Fibroblast of skin of left biceps (primary cell): ENCODE data around the gene TCERG1L.

ENCODE experiments used
- DNase-seq, 2 experiments: peaks; one replicate each; pipeline ENCODE4 v3.0.0-alpha.2; 2013; ENCODE audit warnings: low read depth in 2 of 2

Gene TCERG1L

DNA sequence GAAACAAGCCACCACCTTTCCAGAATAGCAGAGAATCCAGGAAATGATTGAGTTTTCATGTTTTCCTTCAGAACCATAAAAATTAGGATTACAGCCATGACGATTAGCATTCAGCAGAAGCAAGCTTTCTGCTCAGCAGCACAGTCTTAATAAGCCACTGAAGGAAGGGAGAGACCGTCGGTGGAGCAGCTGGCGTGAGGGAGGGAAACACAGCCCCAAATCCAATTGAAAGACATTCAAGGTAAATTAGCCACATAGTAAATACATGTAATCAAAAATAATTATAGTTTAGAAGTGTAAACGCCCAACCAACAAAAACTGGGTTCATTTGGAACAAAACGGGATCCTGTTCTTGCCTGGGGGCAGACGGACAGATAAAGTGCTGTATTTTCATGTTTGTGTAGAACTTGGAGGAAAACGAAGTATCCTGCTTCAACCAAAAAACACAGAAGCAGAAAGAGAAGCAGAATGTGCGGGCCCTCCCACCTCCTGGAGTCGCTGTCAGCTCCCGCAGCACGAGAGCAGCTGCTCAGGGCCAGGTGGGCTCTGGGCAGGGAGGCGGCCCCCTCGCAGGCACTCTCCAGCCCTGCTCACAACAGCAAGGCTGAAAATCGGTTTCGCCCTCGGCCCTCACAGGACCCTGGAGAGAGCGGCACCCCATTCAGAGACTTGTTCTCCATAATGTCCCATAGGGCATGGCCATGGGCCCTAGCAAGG lies 84.9 kb downstream of the TCERG1L start:
- no peak for DNase-seq

DNA sequence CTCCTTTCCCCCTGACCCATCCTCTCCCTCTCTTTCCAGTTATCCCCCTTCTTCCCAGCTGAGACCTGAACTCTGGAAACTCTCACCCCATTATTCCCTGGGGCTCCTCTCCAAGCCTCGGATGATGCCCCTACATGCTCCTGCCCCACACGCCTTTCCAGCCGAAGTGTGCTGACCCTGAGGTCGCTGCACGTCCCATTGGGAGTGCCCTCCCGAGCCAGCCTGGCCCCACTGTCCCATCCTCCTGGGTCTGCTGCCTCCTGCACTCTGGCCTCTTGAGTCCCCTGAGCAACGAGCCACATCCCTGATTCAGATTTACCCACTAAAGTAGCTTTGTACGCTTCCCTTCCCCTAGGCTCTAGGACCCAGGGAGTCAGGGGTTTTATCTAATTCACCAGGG lies 87.4 kb downstream of the TCERG1L start:
- DNase-seq = no peak

DNA sequence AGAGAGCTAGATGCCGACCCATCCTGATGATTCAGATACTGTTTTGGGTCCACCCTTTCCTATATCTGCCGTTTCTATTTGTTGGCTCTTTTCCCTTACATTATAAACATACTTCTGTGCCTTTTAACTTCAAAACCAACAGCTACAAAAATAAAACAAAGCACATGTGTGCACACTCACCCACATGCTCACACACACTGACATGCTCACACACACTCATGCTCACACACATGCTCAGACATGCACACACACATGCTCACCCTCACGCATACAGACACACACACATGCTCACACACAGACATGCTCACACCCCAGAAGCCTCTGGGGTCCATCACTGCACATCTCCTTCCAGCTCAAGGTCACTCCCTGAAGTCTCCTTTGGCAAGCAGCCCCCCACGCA lies 88.1 kb downstream of the TCERG1L start:
- no peak for DNase-seq

DNA sequence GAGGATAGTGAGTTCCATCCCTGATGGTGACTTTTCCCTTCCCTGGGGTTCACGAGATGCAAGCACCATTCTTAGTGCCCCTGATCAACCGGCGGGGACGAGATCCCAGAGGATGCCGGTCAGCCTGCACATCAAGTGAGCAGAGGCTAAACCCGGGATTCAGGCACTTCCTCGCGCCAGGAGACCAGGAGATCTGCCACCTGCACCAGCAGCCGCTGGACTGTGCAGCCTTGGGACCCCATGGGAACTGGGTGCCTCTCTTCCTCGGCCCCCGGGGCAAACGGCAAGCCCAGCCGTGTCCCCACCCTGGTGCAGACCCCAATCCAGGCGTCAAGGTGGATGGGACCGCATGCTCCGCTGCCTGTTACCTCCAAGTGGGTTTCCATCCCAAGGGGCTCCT lies 88.5 kb downstream of the TCERG1L start:
- DNase-seq = no peak

DNA sequence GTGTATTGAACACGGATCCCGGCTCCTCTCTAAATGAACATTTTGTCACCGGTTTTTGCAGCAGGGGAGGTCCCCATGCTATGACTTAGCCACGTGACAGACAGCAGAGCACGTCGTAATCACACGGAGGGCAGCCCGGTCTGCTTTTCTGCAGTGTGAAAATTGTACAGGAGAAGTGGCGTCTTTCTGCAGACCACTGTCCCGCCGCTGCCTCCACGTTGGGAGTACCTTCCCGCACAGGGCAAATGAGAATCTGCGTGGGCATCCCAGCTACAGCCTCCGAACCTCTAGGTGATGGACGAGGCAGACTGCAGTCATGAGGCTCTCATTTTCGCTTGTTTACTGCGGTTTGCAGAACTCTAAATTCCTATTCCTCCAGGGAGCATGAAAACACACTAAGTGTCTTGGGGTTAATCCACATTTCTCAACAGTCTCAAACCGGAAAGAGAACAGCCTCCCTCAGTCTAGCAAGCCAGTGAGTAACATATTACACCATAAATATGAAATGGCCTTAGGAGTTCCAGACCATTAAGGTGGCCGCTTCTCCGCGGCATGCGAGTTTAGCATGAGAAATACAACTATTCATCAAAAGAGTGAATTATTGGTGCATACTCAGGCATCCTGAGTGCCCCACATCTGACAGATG lies 89.8 kb downstream of the TCERG1L start:
- no peak for DNase-seq

DNA sequence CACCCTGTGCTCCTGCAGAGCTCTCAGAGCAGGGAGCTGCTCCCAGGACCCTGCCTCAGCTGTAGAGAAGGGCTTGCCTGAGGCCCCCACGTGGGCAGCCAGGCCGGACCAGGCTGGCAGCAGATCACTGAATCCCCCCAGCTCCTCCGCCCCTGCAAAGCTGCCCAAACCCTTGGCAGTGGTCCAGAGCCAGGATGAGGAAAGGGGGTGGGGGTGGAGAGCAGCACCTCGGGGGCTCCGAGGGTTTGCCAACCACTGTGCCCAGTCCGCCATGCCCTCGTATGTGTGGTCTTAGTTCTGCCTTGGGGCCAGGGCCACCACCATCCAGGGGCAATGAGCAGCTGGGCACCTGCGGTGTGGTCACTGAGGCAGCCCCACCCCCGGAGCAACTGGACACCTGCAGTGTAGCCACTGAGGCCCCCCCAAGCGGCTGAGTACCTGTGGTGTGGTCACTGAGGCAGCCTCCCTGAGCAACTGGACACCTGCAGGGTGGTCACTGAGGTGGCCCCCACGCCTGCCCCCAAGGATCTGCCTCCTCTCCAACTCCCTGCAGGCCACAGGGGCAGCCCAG lies 90.8 kb downstream of the TCERG1L start:
- no peak for DNase-seq

DNA sequence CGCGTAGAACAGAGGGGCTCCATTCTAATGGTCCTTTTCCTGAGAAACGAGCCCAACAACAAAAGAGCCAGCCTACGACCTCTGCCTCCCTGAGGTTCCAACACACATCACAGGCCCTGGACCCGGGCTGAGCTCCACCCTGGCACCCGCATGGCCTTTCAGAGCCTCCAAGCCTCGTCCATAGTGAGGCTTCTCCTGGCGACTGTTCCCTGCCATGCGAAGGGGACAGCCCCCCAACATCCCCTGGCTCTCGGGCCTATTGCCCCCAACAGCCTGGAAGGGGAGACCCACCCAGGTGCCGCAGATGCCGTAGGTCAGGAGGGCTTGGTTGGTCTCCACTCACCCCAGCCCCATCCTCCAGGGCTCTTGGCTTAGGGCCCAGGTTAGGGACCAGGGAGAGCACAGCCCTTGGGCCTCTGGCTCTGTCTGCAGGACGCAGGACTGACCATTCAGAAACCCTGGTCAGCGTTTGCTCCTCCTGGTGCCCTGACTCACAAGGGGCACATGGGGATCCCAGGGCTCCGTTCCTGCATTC lies 91.5 kb downstream of the TCERG1L start:
- DNase-seq = no peak

DNA sequence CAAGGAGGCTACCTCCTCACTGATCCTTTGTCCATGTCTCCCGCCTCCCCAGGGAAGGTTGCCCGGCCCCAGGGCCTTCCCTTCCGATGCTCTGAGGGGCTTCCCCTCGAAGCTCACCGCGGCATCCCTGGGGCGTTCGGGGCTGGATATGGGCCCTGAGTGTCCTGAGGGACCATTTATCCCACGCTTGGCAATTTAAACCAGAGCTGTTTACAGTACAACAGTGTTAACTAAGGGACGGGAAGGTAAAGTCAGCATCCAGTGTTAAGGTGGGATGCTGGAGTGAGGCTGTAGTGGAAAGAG lies 92.0 kb downstream of the TCERG1L start:
- DNase-seq = no peak

DNA sequence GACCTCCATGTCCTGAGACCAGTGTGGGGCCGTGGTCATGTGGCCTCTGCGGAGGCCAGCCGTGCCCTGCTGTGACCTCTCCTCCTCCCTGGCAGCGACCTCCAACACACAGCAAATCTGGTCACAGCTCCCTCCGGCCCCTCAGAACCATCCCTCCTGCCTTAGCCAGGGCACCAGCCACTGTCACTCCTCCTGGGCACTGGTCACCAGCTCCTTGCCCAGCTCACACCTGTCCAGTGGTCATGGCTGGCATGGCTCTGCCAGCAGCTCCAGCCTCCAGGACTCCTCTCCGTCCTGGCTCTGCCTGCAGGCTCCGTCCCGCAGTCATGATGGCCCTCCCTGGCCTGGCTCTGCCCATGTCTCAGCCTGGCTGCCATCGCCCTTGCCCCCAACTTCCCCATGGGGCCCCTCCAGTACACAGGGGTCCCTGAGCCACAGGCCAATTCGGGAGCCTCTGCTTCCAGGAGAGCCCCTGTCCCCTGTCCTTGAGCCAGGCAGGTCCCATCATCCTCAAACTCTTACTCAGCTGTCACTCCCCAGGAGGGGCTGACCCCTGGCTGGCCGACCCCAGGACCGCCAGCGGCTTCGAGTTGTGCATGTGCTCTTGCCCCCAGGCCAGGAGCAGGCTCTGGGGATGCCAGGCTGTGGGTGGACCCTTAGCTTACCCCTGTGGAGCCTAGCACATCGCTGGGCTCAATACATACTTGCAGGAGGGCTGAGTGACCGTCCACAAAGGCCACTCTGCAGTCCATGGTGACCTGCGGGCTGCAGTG lies 92.5 kb downstream of the TCERG1L start:
- DNase-seq = no peak

DNA sequence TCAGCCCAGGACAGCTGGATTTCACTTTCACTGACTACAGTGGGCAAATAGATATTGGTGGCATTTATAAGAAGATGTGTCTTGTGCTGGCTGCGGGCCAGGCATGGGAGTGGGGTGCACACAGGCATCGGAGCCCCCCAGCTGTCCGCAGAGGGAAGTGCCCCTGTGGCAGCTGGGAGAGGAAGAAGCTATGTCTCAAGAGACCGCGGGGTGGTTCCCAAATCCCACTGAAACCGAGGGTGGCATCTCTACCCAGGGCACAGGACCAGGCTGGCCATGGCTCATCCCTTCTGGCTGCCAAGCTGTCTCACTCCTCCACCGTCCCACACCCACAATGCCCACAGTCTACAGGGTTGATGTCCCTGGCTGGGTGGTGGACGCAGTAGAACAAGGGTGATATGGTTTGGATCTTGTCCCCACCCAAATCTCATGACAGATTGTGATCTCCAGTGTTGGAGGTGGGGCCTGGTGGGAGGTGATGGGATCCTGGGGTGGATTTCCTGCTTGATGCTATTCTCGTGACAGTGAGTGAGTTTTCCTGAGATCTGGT lies 94.8 kb downstream of the TCERG1L start:
- DNase-seq = no peak

DNA sequence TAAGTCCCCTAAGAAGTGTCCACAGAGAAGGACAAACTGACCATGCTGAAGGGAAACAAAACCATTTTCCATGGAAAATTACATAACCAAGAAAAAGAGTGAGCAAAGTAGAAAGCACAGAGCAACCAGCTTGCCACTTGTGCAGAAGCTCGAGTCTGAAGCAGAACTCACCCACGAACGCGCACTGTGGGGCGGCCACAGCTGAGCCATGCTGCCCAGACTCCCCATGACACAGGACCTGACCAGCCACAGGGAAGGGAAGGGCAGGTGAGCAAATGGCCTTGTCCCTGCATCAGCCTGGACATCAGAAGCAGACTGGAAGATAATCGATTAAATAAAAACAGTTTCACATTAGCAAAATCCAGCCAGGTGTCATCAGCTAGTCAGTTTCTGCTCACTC lies 95.7 kb downstream of the TCERG1L start:
- DNase-seq = no peak

DNA sequence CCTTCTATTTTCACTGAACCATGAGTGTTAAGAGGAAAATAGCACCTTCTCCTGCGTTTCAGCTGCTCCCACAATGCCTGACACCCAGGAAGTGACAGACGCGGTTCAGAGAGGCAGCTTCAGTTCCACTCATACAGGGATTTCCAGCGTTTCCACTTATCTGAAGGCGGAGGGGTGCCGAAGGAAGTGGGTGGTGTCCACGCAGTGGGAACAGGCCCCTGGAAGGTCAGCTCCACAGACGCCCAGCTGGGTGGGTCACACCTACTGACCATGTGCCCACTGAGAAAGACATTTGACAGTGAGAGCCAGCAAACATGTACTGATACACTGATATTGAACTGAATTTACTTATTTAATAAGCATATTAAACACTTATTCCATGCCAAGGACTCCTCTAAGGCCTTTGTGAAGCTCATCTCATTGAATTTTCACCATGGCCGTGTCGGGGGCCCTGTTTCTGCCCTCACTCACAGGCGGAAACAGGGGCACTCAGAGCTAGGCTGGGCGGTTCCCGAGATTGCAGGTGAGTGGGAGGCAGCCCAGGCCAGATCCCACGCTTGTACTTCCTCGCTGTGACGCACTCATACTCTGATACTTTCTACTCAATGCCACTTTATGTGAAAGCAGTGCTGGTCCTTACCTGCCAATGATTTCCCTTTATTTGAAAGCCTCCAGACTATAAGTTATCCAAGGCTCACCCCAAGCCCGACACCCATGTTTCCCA lies 96.8 kb downstream of the TCERG1L start:
- DNase-seq = no peak

DNA sequence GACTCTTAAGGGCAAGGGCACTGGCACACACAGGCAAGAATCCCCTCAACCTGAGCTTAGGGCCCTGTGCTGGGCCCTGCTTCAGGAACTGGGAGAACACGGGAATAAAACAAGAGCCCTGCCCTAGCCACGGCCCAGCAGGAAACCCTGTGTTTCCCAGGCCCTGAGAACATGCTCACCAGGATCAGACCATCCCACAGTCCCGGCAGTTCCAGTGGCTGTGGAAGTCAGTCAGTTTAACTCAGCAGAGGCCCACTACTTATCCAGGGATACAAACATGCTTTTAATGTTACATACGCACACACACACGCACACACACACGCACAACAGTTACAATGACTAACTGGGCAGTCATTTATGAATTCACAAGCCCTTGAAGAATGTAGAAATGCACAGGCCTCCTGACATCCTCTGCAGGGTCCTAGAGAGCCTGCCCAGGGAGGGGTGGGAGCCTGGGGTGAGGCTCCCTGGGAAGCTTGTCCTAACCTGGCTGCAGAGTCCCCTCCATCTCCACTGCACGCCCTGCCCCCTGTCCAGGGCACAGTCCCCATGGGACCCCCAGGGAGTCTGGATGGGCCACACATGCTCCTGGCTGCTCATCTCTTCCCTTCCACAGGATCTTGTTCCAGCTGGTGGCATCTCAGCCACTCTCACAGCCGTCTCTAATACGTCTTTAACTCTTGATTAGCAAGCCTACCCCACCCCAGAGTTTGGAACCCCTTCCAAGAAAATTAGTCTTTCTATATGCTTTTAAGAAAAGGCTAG lies 97.6 kb downstream of the TCERG1L start:
- DNase-seq = peak; percentile 36 to 37

DNA sequence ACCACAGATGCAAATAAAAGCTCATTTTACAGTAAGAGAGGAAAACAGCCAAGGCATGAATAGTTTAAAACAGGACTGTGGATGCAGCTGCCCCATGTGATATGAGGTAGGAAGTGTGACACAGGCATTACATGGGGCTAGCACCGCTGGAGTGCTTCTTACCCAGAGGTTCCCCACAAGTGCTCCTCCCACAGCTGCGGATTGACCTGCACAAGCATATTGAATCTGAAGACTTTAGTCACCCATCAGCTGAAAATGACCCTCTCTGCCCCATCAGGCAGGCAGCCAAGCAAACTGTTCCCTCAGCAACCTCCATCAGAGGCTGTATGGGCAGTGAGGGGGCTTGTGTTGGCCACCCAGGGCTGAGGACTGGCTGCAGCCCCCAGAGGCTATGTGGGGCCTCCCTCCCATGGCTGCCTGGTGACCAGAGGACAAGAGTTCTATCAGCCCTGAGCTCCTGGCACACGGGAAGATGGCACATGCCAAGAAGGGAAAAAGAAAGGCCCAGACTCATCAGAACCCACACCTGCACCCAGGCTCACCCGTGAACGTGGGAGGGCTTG lies 98.7 kb downstream of the TCERG1L start:
- DNase-seq = no peak

DNA sequence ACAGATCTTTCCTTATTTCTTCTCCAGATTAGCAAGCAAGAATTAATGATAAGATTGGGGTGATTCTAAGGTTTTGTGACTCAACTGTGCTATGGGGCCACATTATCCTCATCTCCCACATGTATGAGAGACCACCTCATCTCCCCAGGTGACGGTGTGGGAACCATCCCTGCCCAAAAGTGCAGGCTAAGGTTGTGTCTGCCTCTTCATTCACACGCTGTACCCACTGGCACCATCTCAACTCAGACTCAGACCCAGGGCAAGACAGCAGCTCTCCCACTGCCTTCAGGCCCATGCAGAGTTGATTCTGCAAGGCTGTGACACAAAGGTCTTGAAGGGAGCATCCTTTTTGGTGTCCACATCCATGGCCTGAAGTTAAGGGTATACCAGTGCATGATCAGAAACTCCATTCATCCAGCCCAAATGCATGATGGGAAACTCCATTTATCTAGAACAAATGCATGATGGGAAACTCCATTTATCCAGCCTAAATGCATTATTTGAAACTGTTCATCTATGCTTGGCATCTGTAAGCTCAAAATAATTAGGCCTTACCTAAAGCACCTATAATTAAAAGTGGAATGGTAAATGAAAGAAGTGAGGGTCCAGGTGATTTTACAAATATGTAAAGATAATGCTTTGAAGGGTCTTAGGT lies 99.4 kb downstream of the TCERG1L start:
- DNase-seq = no peak

DNA sequence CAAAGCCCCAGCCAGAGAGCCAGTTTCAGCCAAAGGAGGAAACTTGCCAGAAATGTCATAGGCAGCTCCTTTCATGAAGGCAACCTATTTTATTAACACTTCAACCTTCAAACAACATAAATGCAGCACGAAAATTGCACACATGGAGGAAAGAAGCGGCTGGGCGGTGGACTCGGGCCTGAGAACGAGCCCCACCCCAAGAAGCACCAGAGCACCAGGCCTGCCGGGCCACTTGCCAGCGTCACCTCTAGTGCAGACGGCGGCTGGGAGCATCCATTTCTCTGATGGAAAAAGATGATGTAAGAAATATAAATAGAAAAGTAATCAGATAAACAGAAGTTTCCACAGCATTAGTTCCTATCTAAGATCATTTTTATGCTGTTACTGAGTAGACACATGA lies 100.0 kb downstream of the TCERG1L start:
- DNase-seq = no peak

DNA sequence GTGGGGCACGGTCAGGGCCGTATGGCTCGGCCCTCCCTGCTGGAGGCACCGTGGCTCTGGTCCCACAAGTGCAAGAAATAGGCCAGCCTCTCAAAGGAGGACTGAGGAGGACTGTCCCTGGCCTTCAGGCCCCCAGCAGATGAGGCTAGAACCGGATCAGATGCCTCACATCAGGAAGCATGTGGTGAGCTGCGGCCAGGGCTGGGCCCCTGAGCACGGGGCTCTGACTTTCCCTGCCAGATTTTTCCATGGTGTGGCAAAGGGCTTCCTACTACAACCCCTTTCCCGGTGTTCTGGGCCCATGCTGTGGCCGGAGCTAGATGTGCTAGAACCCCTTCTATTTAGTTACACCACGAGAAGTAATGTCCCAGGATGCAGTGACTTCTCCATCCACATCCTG lies 100.4 kb downstream of the TCERG1L start:
- DNase-seq = no peak

DNA sequence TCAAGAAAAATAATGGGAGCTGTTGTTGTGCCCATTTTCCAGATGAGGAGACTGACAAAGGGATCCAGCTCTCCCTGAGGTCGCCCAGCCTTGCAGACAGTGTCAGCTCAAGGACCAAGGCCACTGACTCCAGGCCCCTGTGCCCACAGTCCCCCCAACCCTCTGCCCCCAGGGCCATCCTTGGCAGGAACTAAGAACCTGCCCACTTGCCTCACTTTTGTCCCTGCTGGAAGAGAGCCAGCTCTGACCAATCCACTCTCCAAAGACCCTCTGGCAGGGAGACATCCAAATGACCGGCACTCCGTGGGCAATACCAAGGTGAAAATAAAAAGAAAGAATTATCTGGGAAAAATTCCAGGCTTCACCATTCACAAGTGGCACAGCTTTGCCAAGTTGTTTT lies 101.3 kb downstream of the TCERG1L start:
- DNase-seq = no peak

DNA sequence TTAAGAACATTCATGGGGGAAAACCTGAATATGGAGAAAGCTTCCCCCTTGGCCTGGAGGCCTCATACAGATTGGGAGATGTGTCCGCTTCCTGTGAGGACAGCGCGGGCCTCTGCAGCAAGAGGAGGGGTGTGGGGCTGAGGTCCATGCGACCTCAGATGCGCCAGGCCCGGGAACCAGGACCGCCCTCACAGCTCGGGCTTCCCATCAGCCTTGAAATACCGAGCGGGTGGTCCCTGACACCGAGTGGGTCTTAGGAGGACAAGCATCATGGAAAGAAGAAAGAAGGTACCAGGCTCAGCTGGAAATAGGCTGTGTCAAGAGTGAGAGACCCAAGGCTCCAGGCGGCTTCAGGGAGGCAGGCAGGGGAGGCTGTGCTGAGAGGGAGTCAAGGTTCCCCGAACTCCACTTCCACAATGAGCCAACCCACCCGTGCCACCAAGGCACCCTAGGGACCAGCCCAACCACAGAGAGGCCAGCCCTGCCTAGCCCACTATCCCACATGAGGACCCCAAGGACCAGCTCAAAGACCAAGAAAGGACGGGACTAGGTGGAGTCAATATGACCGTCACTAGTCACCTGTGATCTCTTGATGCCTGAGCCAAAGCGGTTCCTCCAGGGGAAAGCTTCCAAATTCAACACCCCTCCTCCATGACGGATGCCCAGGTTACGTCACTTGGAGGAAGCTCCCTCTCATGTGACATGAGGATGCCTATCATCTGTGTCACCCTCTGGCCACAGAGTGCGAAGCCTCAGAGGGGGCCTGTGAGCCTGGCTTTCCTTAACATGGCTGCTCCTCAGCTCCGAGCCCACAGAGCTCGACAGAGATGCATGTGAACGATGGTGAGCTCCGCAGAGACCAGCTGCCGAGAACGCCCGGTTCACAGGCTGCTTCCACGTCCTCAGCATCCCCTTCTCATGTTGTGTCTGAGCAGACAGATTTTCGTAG lies 103.7 kb downstream of the TCERG1L start:
- DNase-seq = no peak
